GM21723 (cell line): ENCODE measurements around the gene BICDL2.

ENCODE experiments used
- ATAC-seq: cut with Tn5 transposase; IDR thresholded peaks from one replicate; pipeline ENCODE4 v1.9.1; 2021; ENCODE audit warnings: mild to moderate bottlenecking, moderate library complexity; ENCODE audit not compliant: unreplicated experiment

BICDL2 gene

DNA sequence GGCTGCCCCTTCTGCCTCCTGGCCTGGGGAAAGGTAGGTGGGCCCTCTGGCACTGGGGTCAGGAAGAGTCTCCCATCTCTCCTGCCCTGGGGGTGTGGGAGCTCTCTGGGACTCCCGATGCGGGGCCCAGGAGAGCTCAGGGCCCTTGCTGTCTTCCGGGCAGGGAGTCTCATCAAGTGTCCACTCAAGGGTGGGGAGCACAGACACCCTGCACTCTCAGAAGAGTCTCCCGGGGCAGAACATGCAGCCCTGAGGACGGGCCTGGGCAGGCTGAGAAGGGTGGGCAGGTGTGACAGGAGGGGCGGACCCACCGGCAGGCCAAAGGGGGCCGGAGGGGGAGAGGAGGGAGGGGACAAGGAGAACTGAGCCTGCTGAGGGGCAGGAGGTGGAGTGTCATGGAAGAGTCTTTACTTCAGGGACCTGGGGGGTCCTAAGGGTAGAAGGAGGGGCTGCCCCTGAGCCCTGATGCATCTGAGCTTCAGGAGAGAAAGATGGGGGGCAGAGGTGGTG, 48.1 kb downstream of the BICDL2 start:
- ATAC-seq: no peak

DNA sequence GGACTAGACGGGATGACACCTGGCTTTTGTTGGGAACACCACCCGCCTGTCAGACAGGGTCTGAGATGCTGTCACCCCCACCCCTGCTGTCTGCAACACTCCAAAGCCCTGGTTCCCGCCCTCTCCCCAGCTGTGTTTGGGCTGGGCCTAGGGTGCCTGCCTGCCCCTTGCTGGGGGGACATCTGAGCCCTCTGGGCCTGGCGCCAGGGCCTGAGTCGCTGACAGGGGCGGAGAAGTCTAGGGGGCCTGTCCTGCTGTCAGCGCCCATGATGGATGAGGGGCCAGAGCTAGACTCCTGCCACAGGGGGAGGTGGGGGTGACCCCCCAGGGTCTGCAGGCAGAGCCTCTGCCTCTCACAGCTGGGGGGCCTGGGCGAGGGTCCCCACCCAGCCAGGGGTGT, 48.9 kb downstream of the BICDL2 start:
- ATAC-seq: no peak

DNA sequence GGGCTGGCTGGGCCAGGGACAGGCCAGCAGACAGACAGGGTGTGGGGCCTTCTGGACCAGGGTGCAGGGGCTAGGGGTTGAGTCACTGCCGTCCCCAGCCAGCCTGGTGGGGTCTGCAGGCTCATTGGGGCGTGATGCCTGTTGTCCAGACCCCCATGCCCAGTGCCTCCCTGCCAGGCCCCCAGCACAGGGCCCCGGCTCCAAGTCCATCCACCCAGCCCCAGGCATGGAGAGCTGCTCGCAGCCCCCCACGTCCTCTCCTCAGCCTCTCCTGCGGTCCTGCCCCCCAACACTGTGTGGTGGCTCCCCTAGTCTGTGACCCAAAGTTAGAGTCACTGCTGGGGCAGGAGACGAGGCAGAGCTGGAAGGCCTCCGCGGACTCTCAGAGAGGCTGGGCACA, 49.5 kb downstream of the BICDL2 start:
- ATAC-seq: no peak

DNA sequence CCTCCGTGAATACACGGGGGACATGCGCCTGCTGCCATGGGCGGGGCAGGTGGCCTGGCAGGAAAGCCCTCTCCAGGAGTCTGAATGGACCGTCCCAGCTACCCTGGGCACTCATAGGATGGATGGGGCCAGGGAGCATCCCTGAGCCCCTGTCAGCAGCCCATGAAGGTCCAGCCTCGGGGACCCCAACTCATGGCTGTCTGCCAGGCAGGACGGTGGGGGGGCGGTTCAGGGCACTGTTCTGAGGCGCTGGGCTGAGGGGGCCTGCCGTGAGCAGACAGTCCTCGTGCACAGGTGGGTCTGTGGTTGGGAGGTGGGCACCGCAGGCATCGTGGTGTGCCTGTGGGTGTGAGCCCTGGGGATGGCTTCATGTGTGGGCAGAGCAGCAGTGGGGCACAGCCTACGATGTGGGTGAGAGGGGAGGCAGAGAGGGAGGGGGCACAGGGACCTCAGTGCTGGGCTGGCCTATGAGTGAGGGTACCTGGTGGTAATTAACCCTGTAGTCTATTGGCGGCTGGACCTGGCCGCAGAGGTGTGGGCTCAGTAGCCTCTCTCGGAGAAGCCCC, 50.0 kb downstream of the BICDL2 start:
- ATAC-seq: no peak

DNA sequence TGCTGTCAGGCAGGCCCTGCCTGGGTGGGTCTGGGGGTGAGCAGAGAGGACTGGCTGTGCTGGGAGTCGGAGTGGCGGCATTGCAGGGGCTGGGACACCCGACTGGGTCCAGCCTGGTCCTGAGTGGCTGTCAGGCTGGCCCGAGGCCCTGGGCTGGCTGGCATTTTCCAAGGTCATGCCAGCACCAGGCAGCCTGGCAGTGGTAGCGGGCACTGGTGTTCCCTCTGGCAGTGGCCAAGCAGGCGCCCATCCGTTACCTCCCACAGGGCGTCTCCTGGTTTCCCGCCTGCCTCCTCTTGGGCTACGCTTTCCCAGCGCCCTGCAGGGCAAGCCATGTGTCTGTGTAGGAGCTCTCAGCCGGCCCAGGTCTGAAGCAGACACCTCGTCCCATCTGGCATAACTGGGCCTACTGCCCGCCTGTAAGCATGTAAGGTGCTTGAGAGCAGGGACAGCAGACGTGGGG, 50.8 kb downstream of the BICDL2 start:
- ATAC-seq: no peak

DNA sequence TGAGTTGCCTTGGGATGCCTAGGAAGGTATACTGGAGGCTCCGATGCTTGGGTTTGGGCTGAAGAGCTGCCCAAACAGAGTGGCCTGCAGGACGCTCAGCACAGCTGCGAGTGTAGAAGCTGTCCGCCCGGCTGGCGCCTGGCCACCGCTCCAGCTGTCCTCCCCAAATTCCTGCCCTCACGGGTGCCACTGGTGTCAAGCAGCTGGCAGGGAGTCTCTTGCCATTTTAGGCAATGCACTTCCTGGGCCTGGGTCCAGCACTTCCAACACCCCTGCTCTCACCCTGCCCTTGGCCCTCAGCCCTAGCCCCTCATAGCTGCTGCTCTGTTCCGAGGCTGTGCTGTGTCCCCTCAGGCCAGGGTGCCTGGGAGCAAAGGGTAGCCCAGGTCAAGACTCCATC, 51.3 kb downstream of the BICDL2 start:
- ATAC-seq: no peak

DNA sequence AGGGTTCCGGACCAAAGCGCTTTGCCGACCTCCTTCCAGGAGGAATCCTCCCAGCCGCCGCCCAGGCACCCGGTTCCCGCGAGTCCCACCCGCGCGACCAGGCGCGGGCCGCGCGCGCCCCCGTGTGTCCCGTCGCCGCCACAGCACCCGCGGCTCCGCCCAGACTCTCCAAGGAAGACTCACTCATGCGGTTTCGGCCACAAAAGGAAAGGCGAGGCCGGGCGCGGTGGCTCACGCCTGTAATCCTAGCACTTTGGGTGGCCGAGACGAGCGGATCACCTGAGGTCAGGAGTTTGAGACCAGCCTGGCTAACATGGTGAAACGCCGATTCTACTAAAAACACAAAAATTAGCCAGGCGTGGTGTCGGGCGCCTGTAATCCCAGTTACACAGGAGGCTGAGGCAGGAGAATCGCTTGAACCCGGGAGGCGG, 53.0 kb downstream of the BICDL2 start:
- no peak for ATAC-seq

DNA sequence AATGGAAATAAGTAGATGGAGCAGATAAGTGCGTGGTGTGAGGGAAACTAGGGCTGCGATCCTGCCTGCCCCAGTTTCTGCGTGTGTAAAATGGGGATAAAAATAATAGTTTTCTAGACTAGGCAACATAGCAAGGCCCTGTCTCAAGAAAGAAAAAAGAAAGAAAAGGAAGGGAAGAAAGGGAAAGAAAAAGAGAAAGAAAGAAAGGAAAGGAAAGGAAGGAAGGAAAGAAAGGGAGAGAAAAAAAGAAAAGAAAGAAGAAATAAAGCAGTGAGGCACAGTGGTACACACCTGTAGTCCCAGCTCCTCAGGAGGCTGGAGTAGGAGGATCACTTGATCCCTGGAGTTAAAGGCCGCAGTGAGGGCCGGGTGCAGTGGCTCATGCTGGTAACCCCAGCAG, 54.3 kb downstream of the BICDL2 start:
- no peak for ATAC-seq

DNA sequence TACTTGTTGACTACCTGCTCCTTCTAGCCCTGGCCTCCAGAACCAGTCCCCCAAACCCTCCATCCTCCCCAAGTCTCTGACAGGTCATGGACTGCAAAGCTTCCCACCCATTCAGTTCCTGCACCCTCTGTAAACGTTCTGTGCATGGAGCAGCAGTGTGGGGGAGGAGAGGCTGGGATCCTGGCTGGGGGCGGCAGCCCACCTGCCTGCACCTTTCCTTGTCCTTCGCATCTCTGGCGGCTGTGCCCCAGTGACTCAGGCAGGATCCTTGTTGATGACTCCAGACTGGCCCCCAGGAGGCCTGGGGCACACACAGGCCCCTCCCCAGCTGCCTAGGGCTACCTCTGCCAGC, 54.9 kb downstream of the BICDL2 start:
- ATAC-seq: no peak

DNA sequence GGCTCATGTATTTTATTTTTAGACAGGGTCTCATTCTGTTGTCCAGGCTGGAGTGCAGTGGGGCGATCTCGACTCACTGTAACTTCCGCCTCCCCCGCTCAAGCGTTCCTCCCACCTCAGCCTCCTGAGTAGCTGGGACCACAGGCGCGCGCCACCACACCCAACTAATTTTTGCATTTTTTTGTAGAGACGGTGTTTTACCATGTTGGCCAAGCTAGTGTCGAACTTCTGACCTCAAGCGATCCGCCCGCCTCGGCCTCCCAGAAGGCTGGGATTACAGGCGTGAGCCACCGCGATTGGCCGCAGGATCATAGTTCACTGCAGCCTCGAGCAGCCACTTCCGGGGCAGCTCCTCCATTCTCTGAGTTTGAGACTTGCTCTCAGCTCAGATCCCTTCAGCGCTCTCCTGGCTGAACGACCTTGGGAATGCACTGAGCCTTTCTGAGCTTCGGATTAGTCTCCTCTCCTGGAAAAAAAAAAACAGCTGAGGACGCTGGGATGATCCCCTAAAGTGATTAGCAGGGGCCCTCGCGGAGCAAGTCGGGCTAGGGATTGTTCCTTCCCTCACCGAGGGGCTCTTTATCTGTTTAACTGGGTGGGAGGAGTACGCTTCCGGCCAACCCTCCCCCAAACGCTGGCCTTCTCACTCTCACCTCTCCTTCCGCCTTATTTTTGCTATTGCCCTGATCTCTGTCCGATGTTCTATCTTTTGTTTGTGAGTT, 55.4 kb downstream of the BICDL2 start:
- ATAC-seq: no peak

DNA sequence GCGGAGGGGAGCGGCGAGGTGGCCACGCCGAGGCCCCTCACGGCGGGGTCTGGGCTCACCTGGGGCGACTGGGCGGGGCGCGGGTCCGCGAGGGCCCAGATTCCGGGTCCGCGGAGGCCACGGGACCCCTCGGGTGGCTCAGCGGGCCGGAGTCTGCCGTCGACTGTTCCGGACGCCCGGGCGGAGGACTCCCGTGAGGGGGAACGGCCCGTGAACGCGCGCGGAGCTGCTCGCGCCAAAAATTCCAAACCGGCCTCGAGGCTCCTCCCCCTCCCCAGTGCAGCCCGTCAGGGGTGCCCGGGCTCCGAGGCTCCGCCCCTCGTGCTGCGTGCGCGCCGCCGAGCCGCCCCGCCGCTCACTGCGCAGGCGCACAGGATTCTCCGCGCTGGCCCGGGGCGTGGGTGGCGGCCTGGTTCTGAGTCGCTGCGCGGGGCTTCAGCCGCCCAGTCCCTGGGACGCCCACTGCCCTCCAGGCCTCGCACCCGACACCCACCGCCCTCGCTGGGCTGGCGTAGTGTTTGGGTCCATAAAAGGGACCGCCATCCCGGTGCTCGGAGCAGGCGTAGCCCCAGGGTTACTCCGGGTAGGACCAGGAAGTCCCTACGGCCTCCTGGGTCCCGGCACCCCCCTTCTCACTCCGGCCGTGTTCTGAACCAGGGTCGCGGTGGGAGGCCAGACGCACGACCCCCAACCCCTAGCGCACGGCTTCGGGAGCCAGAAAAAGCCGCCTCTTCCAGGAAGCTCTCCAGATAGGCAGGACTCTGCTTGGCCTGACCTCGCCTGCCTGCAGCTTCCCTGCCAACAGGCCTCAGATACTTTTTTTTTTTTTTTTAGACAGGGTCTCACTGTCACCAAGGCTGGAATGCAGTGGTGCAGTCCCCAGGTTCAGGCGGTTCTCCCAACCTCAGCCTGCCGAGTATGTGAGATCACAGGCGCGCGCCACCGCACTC, 56.2 kb downstream of the BICDL2 start, which contains the start of gene PKMYT1:
Gene PKMYT1 (minus strand): TSS at position 220 of the 950 bp plus-strand sequence. CDS start 789 bp downstream, outside the sequence.
- peak; percentile 62 for ATAC-seq

DNA sequence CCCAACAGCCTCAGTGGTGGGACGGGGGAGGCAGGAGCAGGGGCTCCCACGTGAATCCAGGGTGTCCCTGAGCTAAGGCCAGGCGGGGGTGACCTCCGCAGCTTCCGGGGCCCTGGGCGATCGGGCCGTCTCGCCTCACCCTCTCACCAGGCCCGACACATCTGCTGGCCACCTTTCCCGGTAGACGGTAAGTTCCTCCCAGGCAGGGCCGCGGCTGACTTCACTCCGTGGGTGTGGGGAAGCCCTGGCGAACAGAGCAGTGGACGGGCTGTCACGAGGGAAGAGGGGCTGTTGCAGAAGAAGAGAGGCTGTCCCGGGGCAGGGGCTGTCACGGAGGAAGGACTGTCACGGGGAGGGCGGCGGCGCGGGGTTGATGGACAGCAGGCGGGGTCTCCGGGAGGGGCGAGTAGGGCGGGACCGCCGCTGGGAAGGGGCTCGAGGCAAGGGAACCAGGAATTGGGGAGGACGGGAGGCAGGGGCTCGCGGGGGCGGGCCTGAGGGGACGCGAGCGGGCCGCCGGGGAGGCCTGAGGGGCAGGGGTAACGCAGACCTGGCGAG, 57.0 kb downstream of the BICDL2 start:
- ATAC-seq: peak; percentile 11
